IMR-90 (cell line): ENCODE measurements around the gene ZNF423.

Experiments
- CEBPB ChIP-seq: IDR thresholded peaks from 2 replicates; pipeline ENCODE4 v1.6.1; 2012; ENCODE audit warnings: low read depth, low read length, improper control_type of control experiment
- CTCF ChIP-seq: conservative IDR thresholded peaks from 2 replicates; pipeline ENCODE4 v1.5.1; 2012; ENCODE audit warnings: mild to moderate bottlenecking, low read depth, low read length, improper control_type of control experiment
- ELK1 ChIP-seq: fragments of 150-350 bp; IDR thresholded peaks from 2 replicates; pipeline ENCODE4 v1.6.1; 2016; ENCODE audit warnings: low read depth, mild to moderate bottlenecking, low read length, moderate library complexity, borderline replicate concordance
- MAFK ChIP-seq: IDR thresholded peaks from 2 replicates; pipeline ENCODE4 v1.6.1; 2012; ENCODE audit warnings: low read depth, low read length, improper control_type of control experiment
- MAZ ChIP-seq: IDR thresholded peaks from 2 replicates; pipeline ENCODE4 v1.6.1; 2012; ENCODE audit warnings: low read depth, mild to moderate bottlenecking, low read length, improper control_type of control experiment, moderate library complexity, borderline replicate concordance
- MXI1 ChIP-seq: IDR thresholded peaks from 2 replicates; pipeline ENCODE4 v1.6.1; 2012; ENCODE audit warnings: low read depth, mild to moderate bottlenecking, low read length, moderate library complexity, borderline replicate concordance
- POLR2A ChIP-seq: IDR thresholded peaks from 2 replicates; pipeline ENCODE4 v1.6.1; 2012; ENCODE audit warnings: mild to moderate bottlenecking, low read depth, low read length
- RAD21 ChIP-seq: IDR thresholded peaks from 2 replicates; pipeline ENCODE4 v1.6.1; 2012; ENCODE audit warnings: low read length, improper control_type of control experiment
- RCOR1 ChIP-seq: IDR thresholded peaks from 2 replicates; pipeline ENCODE4 v1.6.1; 2012; ENCODE audit warnings: mild to moderate bottlenecking, low read length, improper control_type of control experiment; ENCODE audit not compliant: insufficient replicate concordance
- RFX5 ChIP-seq: IDR thresholded peaks from 2 replicates; pipeline ENCODE4 v1.8.0; 2012; ENCODE audit warnings: low read depth, mild to moderate bottlenecking, low read length, moderate library complexity
- SMC3 ChIP-seq: fragments of 150-350 bp; IDR thresholded peaks from 2 replicates; pipeline ENCODE4 v1.6.1; 2016; ENCODE audit warnings: low read depth, mild to moderate bottlenecking, antibody characterized with exemption, low read length, moderate library complexity
- USF2 ChIP-seq: fragments of 150-350 bp; IDR thresholded peaks from 2 replicates; pipeline ENCODE4 v1.6.1; 2017; ENCODE audit warnings: mild to moderate bottlenecking, antibody characterized with exemption, low read length, low read depth

- TF ChIP-seq MAZ (no peak), CTCF (no peak), MXI1 (no peak), POLR2A (no peak), SMC3 (no peak), RAD21 (no peak), CEBPB (no peak), RCOR1 (no peak), MAFK (no peak), USF2 (no peak), RFX5 (no peak), ELK1 (no peak)
Observed at GRCh38 chr16:49860593-49860992, 4.7 kb upstream of the ZNF423 start.
